Testis (tissue), 2 donors: ENCODE measurements around the gene PCDHB8.

Experiments used
- CTCF ChIP-seq, 3 experiments: fragments of 450-650 bp in 2 of 3; fragments of 200-600 bp in 1 of 3; sonication (generic) in 1 of 3; IDR thresholded peaks; one replicate each; pipeline ENCODE4 v1.5.1; 2016 to 2019; ENCODE audit warnings: antibody characterized with exemption in 3 of 3, mild to moderate bottlenecking in 2 of 3, moderate library complexity in 1 of 3
- POLR2A ChIP-seq: fragments of 450-650 bp; IDR thresholded peaks from one replicate; pipeline ENCODE4 v1.6.1; 2017; ENCODE audit warnings: antibody characterized with exemption, mild to moderate bottlenecking, moderate library complexity

DNA sequence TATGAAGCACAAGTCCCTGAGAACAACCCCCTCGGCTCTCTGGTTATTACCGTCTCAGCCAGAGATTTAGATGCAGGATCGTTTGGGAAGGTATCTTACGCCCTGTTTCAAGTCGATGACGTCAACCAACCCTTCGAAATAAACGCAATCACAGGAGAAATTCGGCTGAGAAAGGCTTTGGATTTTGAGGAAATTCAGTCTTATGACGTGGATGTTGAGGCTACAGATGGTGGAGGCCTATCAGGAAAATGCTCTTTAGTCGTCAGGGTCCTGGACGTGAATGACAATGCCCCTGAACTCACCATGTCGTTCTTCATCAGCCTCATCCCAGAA is 26.6 kb upstream of the PCDHB8 start:
- no peak for TF ChIP-seq CTCF (IDR thresholded peaks at IDR 0.05)
- no peak for TF ChIP-seq POLR2A
